Measurements from ENCODE around the gene LGR4. TPM values are rescaled to one million over a fixed set of nuclear protein-coding genes. Genes with fewer than 3 reads are reported as not detected.

Gene LGR4
- total and polyA plus RNA-seq, 9 of the 15 experiments (the other 6 are each of a cell fraction or from before 2014, with no cell fraction given) = 0.94 to 10.1 (median 5.8) TPM

DNA sequence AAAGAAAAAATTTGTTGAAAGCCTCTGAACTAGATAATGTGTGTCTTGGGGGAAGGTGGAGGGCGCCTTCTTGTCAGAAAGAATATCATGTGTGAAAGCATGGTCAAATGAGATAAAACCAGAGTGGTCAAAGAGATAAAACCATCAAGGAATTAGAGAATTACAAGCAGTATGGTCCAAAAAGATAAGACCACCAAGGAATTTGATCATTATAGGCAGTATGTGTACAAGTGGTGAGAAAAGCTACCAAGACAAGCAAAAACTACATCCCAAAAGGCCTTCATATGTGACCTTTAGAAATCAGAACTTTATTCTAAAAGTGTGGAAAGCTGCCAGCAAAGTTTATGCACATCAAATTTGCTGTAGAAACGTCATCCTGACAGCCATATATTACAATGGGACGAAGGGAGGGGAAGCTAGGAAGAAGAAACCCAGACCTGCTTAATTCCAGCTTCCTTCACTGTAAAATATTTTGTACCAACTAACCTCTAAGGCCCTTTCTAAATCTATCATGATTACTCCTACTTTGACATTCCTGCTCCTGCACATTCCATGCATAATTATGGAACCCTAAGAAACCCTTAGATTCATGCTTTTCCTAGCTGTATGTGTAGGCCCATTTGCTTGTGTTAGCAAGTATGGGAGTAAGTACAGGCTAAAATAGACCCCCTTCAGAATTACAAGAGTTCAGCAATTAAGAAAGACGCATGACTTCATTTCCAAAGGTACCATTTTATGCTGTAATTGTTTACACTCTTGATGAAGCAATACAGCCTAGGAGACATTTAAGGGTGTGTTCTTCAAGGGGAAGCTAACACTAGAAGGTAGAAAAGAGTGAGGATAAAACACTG, 51.6 kb downstream of the LGR4 start (continued):
- TF ChIP-seq CLOCK (CRISPR knock-in tag; IDR thresholded peaks at IDR 0.05; ENCODE audit: borderline replicate concordance) (no peak), ZNF316 (IDR thresholded peaks at IDR 0.05) (no peak), RAD21 (CRISPR knock-in tag; conservative IDR thresholded peaks at IDR 0.05 in 1 of 2, IDR thresholded peaks at IDR 0.05 in 1 of 2) (peak; percentile 1 to 19; a peak in 1 of 4 replicates), MBD2 (IDR thresholded peaks at IDR 0.05; ENCODE audit: borderline replicate concordance, low read depth) (peak; percentile 56; the same call in 1 of the 2 replicates), RBM25 (IDR thresholded peaks at IDR 0.05; ENCODE audit: low read depth, low read length, severe bottlenecking) (no peak), GATAD2B (IDR thresholded peaks at IDR 0.05; ENCODE audit: borderline replicate concordance) (peak; percentile 93), MEF2A (IDR thresholded peaks at IDR 0.05; ENCODE audit: control insufficient read depth, low read depth, low read length) (no peak), TAL1 (IDR thresholded peaks at IDR 0.05) (peak; percentile 99), NCOR1 (IDR thresholded peaks at IDR 0.05) (peak; percentile 98), RFX7 (CRISPR knock-in tag; IDR thresholded peaks at IDR 0.05) (no peak), CCAR2 (IDR thresholded peaks at IDR 0.05; ENCODE audit: low read depth, low read length) (no peak), CBFB (CRISPR knock-in tag; IDR thresholded peaks at IDR 0.05) (no peak), SAFB (IDR thresholded peaks at IDR 0.05; ENCODE audit: borderline replicate concordance, low read depth, low read length) (no peak)
- TF ChIP-seq, protein P1, sequence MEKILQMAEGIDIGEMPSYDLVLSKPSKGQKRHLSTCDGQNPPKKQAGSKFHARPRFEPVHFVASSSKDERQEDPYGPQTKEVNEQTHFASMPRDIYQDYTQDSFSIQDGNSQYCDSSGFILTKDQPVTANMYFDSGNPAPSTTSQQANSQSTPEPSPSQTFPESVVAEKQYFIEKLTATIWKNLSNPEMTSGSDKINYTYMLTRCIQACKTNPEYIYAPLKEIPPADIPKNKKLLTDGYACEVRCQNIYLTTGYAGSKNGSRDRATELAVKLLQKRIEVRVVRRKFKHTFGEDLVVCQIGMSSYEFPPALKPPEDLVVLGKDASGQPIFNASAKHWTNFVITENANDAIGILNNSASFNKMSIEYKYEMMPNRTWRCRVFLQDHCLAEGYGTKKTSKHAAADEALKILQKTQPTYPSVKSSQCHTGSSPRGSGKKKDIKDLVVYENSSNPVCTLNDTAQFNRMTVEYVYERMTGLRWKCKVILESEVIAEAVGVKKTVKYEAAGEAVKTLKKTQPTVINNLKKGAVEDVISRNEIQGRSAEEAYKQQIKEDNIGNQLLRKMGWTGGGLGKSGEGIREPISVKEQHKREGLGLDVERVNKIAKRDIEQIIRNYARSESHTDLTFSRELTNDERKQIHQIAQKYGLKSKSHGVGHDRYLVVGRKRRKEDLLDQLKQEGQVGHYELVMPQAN (IDR thresholded peaks at IDR 0.05; ENCODE audit: borderline replicate concordance) = no peak
- TF ChIP-seq, protein P2, sequence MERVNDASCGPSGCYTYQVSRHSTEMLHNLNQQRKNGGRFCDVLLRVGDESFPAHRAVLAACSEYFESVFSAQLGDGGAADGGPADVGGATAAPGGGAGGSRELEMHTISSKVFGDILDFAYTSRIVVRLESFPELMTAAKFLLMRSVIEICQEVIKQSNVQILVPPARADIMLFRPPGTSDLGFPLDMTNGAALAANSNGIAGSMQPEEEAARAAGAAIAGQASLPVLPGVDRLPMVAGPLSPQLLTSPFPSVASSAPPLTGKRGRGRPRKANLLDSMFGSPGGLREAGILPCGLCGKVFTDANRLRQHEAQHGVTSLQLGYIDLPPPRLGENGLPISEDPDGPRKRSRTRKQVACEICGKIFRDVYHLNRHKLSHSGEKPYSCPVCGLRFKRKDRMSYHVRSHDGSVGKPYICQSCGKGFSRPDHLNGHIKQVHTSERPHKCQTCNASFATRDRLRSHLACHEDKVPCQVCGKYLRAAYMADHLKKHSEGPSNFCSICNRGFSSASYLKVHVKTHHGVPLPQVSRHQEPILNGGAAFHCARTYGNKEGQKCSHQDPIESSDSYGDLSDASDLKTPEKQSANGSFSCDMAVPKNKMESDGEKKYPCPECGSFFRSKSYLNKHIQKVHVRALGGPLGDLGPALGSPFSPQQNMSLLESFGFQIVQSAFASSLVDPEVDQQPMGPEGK (CRISPR knock-in tag; IDR thresholded peaks at IDR 0.05; ENCODE audit: borderline replicate concordance) = no peak
- TF ChIP-seq, protein P3, sequence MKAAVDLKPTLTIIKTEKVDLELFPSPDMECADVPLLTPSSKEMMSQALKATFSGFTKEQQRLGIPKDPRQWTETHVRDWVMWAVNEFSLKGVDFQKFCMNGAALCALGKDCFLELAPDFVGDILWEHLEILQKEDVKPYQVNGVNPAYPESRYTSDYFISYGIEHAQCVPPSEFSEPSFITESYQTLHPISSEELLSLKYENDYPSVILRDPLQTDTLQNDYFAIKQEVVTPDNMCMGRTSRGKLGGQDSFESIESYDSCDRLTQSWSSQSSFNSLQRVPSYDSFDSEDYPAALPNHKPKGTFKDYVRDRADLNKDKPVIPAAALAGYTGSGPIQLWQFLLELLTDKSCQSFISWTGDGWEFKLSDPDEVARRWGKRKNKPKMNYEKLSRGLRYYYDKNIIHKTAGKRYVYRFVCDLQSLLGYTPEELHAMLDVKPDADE (conservative IDR thresholded peaks at IDR 0.05; ENCODE audit: control insufficient read depth, low read depth, low read length) = no peak
